Suprapubic skin (tissue), 4 donors: ENCODE results near the gene CCDC167. TPM values are rescaled to one million over a fixed set of nuclear protein-coding genes. Genes with fewer than 3 reads are reported as not detected.

Source experiments
- DNase-seq, 2 donors: peaks; one replicate each; pipeline ENCODE4 v3.0.0-alpha.2; 2019; ENCODE audit warnings: low spot score in 2 of 2
- H3K27ac ChIP-seq: fragments of 200-600 bp; sonication (generic); one replicate; pipeline ENCODE4 v1.5.1; 2019
- H3K27me3 ChIP-seq: fragments of 200-600 bp; sonication (generic); one replicate; pipeline ENCODE4 v1.5.1; 2019
- H3K36me3 ChIP-seq: fragments of 200-600 bp; sonication (generic); one replicate; pipeline ENCODE4 v1.5.1; 2019
- H3K4me1 ChIP-seq: fragments of 200-600 bp; sonication (generic); one replicate; pipeline ENCODE4 v1.5.1; 2019
- H3K4me3 ChIP-seq: fragments of 200-600 bp; sonication (generic); one replicate; pipeline ENCODE4 v1.5.1; 2019; ENCODE audit warnings: mild to moderate bottlenecking
- H3K9me3 ChIP-seq: fragments of 200-600 bp; sonication (generic); one replicate; pipeline ENCODE4 v1.5.1; 2019
- CTCF ChIP-seq, 2 donors: fragments of 200-600 bp in 1 of 2; fragments of 450-650 bp in 1 of 2; sonication (generic) in 1 of 2; IDR thresholded peaks; one replicate each; pipeline ENCODE4 v1.5.1; 2016 to 2019; ENCODE audit warnings: antibody characterized with exemption in 2 of 2, mild to moderate bottlenecking in 1 of 2, moderate library complexity in 1 of 2
- EP300 ChIP-seq: sonication (generic); formaldehyde crosslinking; IDR thresholded peaks from one replicate; pipeline ENCODE4 v1.6.1; 2017; ENCODE audit warnings: antibody characterized with exemption
- POLR2A ChIP-seq, 2 donors: fragments of 450-650 bp; IDR thresholded peaks; one replicate each; pipeline ENCODE4 v1.6.1; 2017; ENCODE audit warnings: antibody characterized with exemption in 2 of 2, mild to moderate bottlenecking in 2 of 2, moderate library complexity in 2 of 2
- POLR2AphosphoS5 ChIP-seq, 3 donors: sonication (generic); formaldehyde crosslinking; IDR thresholded peaks; one replicate each; pipeline ENCODE4 v1.6.1; 2017; ENCODE audit warnings: antibody characterized with exemption in 3 of 3
- WGBS: methylation state at CpG from one replicate; pipeline ENCODE4 v1.1.5; 2018; 5-methylcytosine and 5-hydroxymethylcytosine counted together
- total RNA-seq, 4 donors: library from RNA; depleted of rRNA; stranded (reverse); fragments of >200 nt; gene quantifications; one replicate each; pipeline ENCODE4 v1.1.0, GENCODE V29; 2016

The CCDC167 gene
- total RNA-seq, 4 donors from 2014 or later, result 16.3 to 31.3 (median 25.1) TPM

GRCh38 chr6:37467718-37468117 is 32.0 kb downstream of the CCDC167 start:
- H3K36me3 ChIP-seq, result peaks cover 59% of the 10 kb centered on the region
- H3K27me3 ChIP-seq, result no peaks in the 10 kb centered on the region
- DNase-seq, result no peak
- H3K9me3 ChIP-seq, result peaks cover 4% of the 10 kb centered on the region
- no peaks in the 10 kb centered on the region for H3K4me1 ChIP-seq
- H3K4me3 ChIP-seq, result no peak overlapping the region
- TF ChIP-seq CTCF (IDR thresholded peaks at IDR 0.05), result no peak
- TF ChIP-seq POLR2A (IDR thresholded peaks at IDR 0.05), result no peak
- TF ChIP-seq POLR2AphosphoS5 (IDR thresholded peaks at IDR 0.05), result no peak
- TF ChIP-seq EP300, result no peak
- H3K27ac ChIP-seq, result no peak overlapping the region

- DNase-seq, result no peak
- Histone ChIP-seq H3K9me3 (peaks cover 4% of the 10 kb centered on the region), H3K4me1 (no peaks in the 10 kb centered on the region), H3K27ac (no peak overlapping the region), H3K36me3 (peaks cover 75% of the 10 kb centered on the region), H3K4me3 (no peak overlapping the region), H3K27me3 (no peaks in the 10 kb centered on the region)
- TF ChIP-seq CTCF (IDR thresholded peaks at IDR 0.05) (no peak), POLR2A (IDR thresholded peaks at IDR 0.05) (no peak), POLR2AphosphoS5 (IDR thresholded peaks at IDR 0.05) (no peak), EP300 (no peak)
Observed at GRCh38 chr6:37463110-37463509, 36.6 kb downstream of the CCDC167 start.

GRCh38 chr6:37460805-37461204 is 38.9 kb downstream of the CCDC167 start:
- H3K36me3 ChIP-seq, result peaks cover 71% of the 10 kb centered on the region
- DNase-seq, result no peak
- H3K4me3 ChIP-seq, result no peak overlapping the region
- no peak for TF ChIP-seq POLR2A (IDR thresholded peaks at IDR 0.05)
- no peak for TF ChIP-seq CTCF (IDR thresholded peaks at IDR 0.05)
- TF ChIP-seq POLR2AphosphoS5 (IDR thresholded peaks at IDR 0.05), result no peak
- no peak for TF ChIP-seq EP300
- 94% methylated on average over 2 of the region's 2 CpGs for WGBS
- H3K27me3 ChIP-seq, result no peaks in the 10 kb centered on the region
- H3K9me3 ChIP-seq, result no peaks in the 10 kb centered on the region
- H3K4me1 ChIP-seq, result peaks cover 6% of the 10 kb centered on the region
- no peak overlapping the region for H3K27ac ChIP-seq

- DNase-seq, result no peak
- TF ChIP-seq EP300 (no peak), CTCF (IDR thresholded peaks at IDR 0.05) (no peak), POLR2A (IDR thresholded peaks at IDR 0.05) (no peak), POLR2AphosphoS5 (IDR thresholded peaks at IDR 0.05) (no peak)
- WGBS, result 88% methylated on average over 5 of the region's 5 CpGs
- Histone ChIP-seq H3K36me3 (peaks cover 73% of the 10 kb centered on the region), H3K4me3 (no peak overlapping the region), H3K9me3 (no peaks in the 10 kb centered on the region), H3K27ac (no peak overlapping the region), H3K4me1 (peaks cover 6% of the 10 kb centered on the region), H3K27me3 (no peaks in the 10 kb centered on the region)
Observed at GRCh38 chr6:37459981-37460800, 39.5 kb downstream of the CCDC167 start.

- Histone ChIP-seq H3K4me3 (no peak overlapping the region), H3K36me3 (peaks cover 69% of the 10 kb centered on the region), H3K9me3 (no peaks in the 10 kb centered on the region), H3K27ac (no peak overlapping the region), H3K4me1 (peaks cover 6% of the 10 kb centered on the region), H3K27me3 (no peaks in the 10 kb centered on the region)
- no peak for DNase-seq
- no peak for TF ChIP-seq POLR2A (IDR thresholded peaks at IDR 0.05)
- no peak for TF ChIP-seq EP300
- no peak for TF ChIP-seq CTCF (IDR thresholded peaks at IDR 0.05)
- no peak for TF ChIP-seq POLR2AphosphoS5 (IDR thresholded peaks at IDR 0.05)
- 51% methylated on average over 6 of the region's 6 CpGs for WGBS
Observed at GRCh38 chr6:37456816-37457560, 42.7 kb downstream of the CCDC167 start.
